Loucy (cell line): ENCODE results near the gene ALG8.

Source experiments
- CTCF ChIP-seq: fragments of 200-600 bp; sonication (generic); conservative IDR thresholded peaks from 2 replicates; pipeline ENCODE4 v1.5.1; 2014; ENCODE audit warnings: mild to moderate bottlenecking, antibody characterized with exemption, low read length
- EZH2phosphoT487 ChIP-seq: fragments of 200-600 bp; IDR thresholded peaks from 2 replicates; pipeline ENCODE4 v1.6.1; 2018; ENCODE audit warnings: antibody characterized with exemption, mild to moderate bottlenecking, moderate library complexity, borderline replicate concordance

GRCh38 chr11:78138291-78138690 is 1.1 kb downstream of the ALG8 start:
- TF ChIP-seq CTCF = no peak
- no peak for TF ChIP-seq EZH2phosphoT487
